Measurements from ENCODE around the gene IRS2.
"Not testable (repeated sequence)": the region's sequence is repeated elsewhere in the genome, so short reads cannot be mapped to it uniquely, and the experiment has no call there.

IRS2 gene

GRCh38 chr13:109786457-109787134, at the start of gene IRS2:
IRS2 (minus strand) TSS chr13:109786583; CDS start chr13:109786053, 530 bp downstream.
- DNase-seq (ENCODE audit: low spot score) = peak; percentile 95

- DNase-seq (ENCODE audit: low spot score) = no peak
Measured at GRCh38 chr13:109834973-109835720, 48.8 kb upstream of the IRS2 start.

GRCh38 chr13:109833940-109834339, 47.6 kb upstream of the IRS2 start:
- DNase-seq (ENCODE audit: low spot score) = no peak

GRCh38 chr13:109833071-109833470, 46.7 kb upstream of the IRS2 start:
- no peak for DNase-seq (ENCODE audit: low spot score)

- not testable (repeated sequence) for DNase-seq (ENCODE audit: low spot score)
Measured at GRCh38 chr13:109828591-109829316, 42.4 kb upstream of the IRS2 start.

- not testable (repeated sequence) for DNase-seq (ENCODE audit: low spot score)
Measured at GRCh38 chr13:109823201-109823600, 36.8 kb upstream of the IRS2 start.

GRCh38 chr13:109821103-109821502, 34.7 kb upstream of the IRS2 start:
- DNase-seq (ENCODE audit: low spot score) = no peak

GRCh38 chr13:109819874-109820273, 33.5 kb upstream of the IRS2 start:
- DNase-seq (ENCODE audit: low spot score) = no peak

GRCh38 chr13:109818886-109819285, 32.5 kb upstream of the IRS2 start:
- DNase-seq (ENCODE audit: low spot score) = no peak

- DNase-seq (ENCODE audit: low spot score) = no peak
Measured at GRCh38 chr13:109817591-109818535, 31.5 kb upstream of the IRS2 start.

GRCh38 chr13:109816808-109817203, 30.4 kb upstream of the IRS2 start:
- DNase-seq (ENCODE audit: low spot score) = no peak

- DNase-seq (ENCODE audit: low spot score) = no peak
Measured at GRCh38 chr13:109816112-109816807, 29.9 kb upstream of the IRS2 start.

GRCh38 chr13:109815651-109816050, 29.3 kb upstream of the IRS2 start:
- DNase-seq (ENCODE audit: low spot score) = no peak

- DNase-seq (ENCODE audit: low spot score) = no peak
Measured at GRCh38 chr13:109813663-109814062, 27.3 kb upstream of the IRS2 start.

GRCh38 chr13:109812382-109812781, 26.0 kb upstream of the IRS2 start:
- no peak for DNase-seq (ENCODE audit: low spot score)

GRCh38 chr13:109810761-109811510, 24.6 kb upstream of the IRS2 start:
- no peak for DNase-seq (ENCODE audit: low spot score)

- no peak for DNase-seq (ENCODE audit: low spot score)
Measured at GRCh38 chr13:109809216-109809932, 23.0 kb upstream of the IRS2 start.

GRCh38 chr13:109807345-109807744, 21.0 kb upstream of the IRS2 start:
- DNase-seq (ENCODE audit: low spot score) = no peak

- DNase-seq (ENCODE audit: low spot score) = no peak
Measured at GRCh38 chr13:109804654-109805053, 18.3 kb upstream of the IRS2 start.

GRCh38 chr13:109803825-109804224, 17.4 kb upstream of the IRS2 start:
- DNase-seq (ENCODE audit: low spot score) = no peak
